Astrocyte (in vitro differentiated cells and primary cell): ENCODE data around the gene GREB1. TPM values are rescaled to one million over a fixed set of nuclear protein-coding genes. Genes with fewer than 3 reads are reported as not detected.

Experiments used
- DNase-seq: peaks from one replicate; pipeline ENCODE4 v3.0.0-alpha.2; 2010; ENCODE audit warnings: low read depth
- FAIRE-seq: peaks from 2 replicates; lab custom pipeline; 2011; peaks lifted over from hg19 to GRCh38; lab: Jason Lieb, UNC
- H2AFZ ChIP-seq: 2 replicates; pipeline ENCODE4 v1.6.0; 2012; ENCODE audit warnings: low read depth, low read length, inconsistent platforms
- H3K27ac ChIP-seq: 2 replicates; pipeline ENCODE4 v1.5.1; 2011; ENCODE audit warnings: low read depth, low read length, inconsistent platforms
- H3K27me3 ChIP-seq: 2 replicates; pipeline ENCODE4 v1.6.0; 2011; ENCODE audit warnings: low read length, inconsistent platforms; ENCODE audit not compliant: insufficient read depth
- H3K36me3 ChIP-seq: 2 replicates; pipeline ENCODE4 v1.5.1; 2011; ENCODE audit warnings: low read length, inconsistent platforms; ENCODE audit not compliant: insufficient read depth
- H3K4me1 ChIP-seq: 2 replicates; pipeline ENCODE4 v1.5.1; 2011; ENCODE audit warnings: low read length, inconsistent platforms; ENCODE audit not compliant: insufficient read depth
- H3K4me2 ChIP-seq: 2 replicates; pipeline ENCODE4 v1.6.0; 2012; ENCODE audit warnings: low read length, inconsistent platforms
- H3K4me3 ChIP-seq: 2 replicates; pipeline ENCODE4 v1.5.1; 2011; ENCODE audit warnings: low read depth, mild to moderate bottlenecking, low read length, inconsistent platforms; ENCODE audit not compliant: insufficient read depth
- H3K79me2 ChIP-seq: 2 replicates; pipeline ENCODE4 v1.6.0; 2012; ENCODE audit warnings: mild to moderate bottlenecking, low read length, inconsistent platforms; ENCODE audit not compliant: insufficient read depth
- H3K9ac ChIP-seq: 2 replicates; pipeline ENCODE4 v1.6.0; 2012; ENCODE audit warnings: mild to moderate bottlenecking, low read length, inconsistent platforms
- H3K9me3 ChIP-seq: 2 replicates; pipeline ENCODE4 v1.5.1; 2012; ENCODE audit warnings: low read depth, mild to moderate bottlenecking, low read length, inconsistent platforms; ENCODE audit not compliant: insufficient read depth
- H4K20me1 ChIP-seq: 2 replicates; pipeline ENCODE4 v1.6.0; 2012; ENCODE audit warnings: low read length, inconsistent platforms; ENCODE audit not compliant: insufficient read depth
- H3K27ac Mint-ChIP-seq: one replicate; pipeline ENCODE4 v1.8.0; 2021; ENCODE audit warnings: mild to moderate bottlenecking, mixed read lengths; ENCODE audit not compliant: unreplicated experiment
- H3K27me3 Mint-ChIP-seq: one replicate; pipeline ENCODE4 v1.8.0; 2021; ENCODE audit warnings: low read depth, mixed read lengths; ENCODE audit not compliant: unreplicated experiment
- H3K36me3 Mint-ChIP-seq: one replicate; pipeline ENCODE4 v1.8.0; 2021; ENCODE audit warnings: low read depth, mixed read lengths; ENCODE audit not compliant: unreplicated experiment
- H3K4me1 Mint-ChIP-seq: one replicate; pipeline ENCODE4 v1.8.0; 2021; ENCODE audit warnings: low read depth, mixed read lengths; ENCODE audit not compliant: unreplicated experiment
- H3K4me3 Mint-ChIP-seq: one replicate; pipeline ENCODE4 v1.8.0; 2021; ENCODE audit warnings: mild to moderate bottlenecking, moderate library complexity, mixed read lengths; ENCODE audit not compliant: unreplicated experiment
- H3K9me3 Mint-ChIP-seq: one replicate; pipeline ENCODE4 v1.8.0; 2021; ENCODE audit warnings: mild to moderate bottlenecking, mixed read lengths; ENCODE audit not compliant: unreplicated experiment
- EZH2 ChIP-seq: IDR thresholded peaks from 2 replicates; pipeline ENCODE4 v1.6.1; 2012; ENCODE audit warnings: mild to moderate bottlenecking, low read length, inconsistent platforms; ENCODE audit not compliant: insufficient read depth
- total RNA-seq: library from RNA; stranded (reverse); gene quantifications from 2 replicates; pipeline ENCODE4 v1.2.1, GENCODE V29; 2021
- TF ChIP-seq, protein P1 (sequence below): IDR thresholded peaks from 2 replicates; pipeline ENCODE4 v1.5.1; 2011; ENCODE audit warnings: low read depth, mild to moderate bottlenecking, inconsistent platforms, low read length, moderate library complexity; ENCODE audit not compliant: insufficient read depth

The GREB1 gene
- total RNA-seq, 1 donor from 2014 or later = 14.5 TPM

DNA sequence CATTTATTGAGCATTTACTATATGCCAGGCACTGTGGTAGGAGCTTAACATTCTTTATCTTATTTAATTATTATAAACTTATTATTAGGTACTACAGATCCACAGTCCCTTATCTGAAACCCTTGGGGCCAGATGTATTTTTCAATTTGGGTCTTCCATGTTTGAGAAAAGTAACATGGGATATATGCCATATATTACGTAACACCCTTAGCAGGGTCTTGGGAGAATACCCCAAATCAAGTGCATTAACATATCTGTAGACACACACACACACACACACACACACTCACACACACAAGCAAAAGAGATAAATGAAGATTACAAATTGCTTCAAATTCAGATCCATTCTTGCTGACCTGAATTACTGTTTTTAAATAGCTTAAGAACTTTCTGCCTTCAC lies 122.4 kb downstream of the GREB1 start:
- Histone ChIP-seq H3K9ac (no peak overlapping the region), H3K27ac (no peak overlapping the region), H4K20me1 (no peaks in the 10 kb centered on the region), H2AFZ (no peak overlapping the region), H3K79me2 (no peaks in the 10 kb centered on the region), H3K4me3 (no peak overlapping the region), H3K4me1 (no peaks in the 10 kb centered on the region), H3K9me3 (no peaks in the 10 kb centered on the region), H3K4me2 (no peak overlapping the region), H3K36me3 (no peaks in the 10 kb centered on the region), H3K27me3 (peaks cover 27% of the 10 kb centered on the region)
- Mint-ChIP-seq H3K9me3 (no peaks in the 10 kb centered on the region), H3K27ac (no peak overlapping the region), H3K4me1 (peaks cover 4% of the 10 kb centered on the region), H3K27me3 (peaks cover 31% of the 10 kb centered on the region), H3K36me3 (no peaks in the 10 kb centered on the region), H3K4me3 (no peak overlapping the region)
- DNase-seq (no peak), FAIRE-seq (no peak)
- no peak for TF ChIP-seq EZH2
- TF ChIP-seq, protein P1, sequence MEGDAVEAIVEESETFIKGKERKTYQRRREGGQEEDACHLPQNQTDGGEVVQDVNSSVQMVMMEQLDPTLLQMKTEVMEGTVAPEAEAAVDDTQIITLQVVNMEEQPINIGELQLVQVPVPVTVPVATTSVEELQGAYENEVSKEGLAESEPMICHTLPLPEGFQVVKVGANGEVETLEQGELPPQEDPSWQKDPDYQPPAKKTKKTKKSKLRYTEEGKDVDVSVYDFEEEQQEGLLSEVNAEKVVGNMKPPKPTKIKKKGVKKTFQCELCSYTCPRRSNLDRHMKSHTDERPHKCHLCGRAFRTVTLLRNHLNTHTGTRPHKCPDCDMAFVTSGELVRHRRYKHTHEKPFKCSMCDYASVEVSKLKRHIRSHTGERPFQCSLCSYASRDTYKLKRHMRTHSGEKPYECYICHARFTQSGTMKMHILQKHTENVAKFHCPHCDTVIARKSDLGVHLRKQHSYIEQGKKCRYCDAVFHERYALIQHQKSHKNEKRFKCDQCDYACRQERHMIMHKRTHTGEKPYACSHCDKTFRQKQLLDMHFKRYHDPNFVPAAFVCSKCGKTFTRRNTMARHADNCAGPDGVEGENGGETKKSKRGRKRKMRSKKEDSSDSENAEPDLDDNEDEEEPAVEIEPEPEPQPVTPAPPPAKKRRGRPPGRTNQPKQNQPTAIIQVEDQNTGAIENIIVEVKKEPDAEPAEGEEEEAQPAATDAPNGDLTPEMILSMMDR = no peak

DNA sequence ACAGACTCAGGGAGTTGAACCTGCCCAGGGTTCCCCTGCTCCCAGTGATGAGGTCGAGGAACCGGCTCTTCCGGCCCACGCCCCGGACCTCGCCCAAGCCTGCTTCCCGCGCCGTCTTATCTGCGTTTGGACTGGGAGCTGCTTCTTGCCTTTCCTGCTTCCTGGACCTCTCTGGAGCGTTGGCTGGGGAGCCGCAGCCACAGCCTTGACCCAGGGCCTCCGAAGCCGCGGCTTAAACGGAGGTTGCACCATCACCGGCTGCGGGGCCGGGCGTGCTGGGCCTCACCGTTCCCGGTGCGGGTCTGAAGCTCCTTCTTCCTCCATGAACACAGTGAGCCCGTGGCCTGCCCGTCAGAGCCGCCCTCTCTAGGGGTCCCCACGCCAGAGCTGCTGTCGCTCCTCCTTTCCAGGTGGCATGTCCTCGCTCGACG lies 122.8 kb downstream of the GREB1 start:
- no peak overlapping the region for H3K4me3 Mint-ChIP-seq
- no peak for FAIRE-seq

DNA sequence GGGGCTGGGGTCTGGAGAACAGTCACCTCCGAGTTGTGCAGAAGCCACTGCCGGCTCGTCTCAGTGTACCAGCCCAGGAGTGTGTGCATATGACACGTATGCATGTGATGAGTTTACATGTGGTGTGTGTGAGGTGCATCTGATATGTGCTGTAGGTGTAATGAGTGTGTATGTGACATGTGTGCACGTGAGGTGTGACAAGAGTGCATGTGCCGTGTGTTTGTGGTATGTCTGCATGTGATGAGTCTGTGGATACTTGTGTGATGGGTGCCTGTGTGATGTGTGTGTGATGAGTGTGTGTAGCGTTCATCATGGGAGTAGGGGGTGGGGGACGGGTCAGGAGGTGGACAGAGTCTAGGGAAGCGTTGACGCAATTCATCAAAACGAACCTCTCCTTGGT lies 123.3 kb downstream of the GREB1 start:
- peaks cover 4% of the 10 kb centered on the region for H3K4me1 Mint-ChIP-seq
- H2AFZ ChIP-seq = no peak overlapping the region
- H3K27ac ChIP-seq = no peak overlapping the region
- no peak overlapping the region for H3K27ac Mint-ChIP-seq
- H3K4me2 ChIP-seq = no peak overlapping the region
- no peaks in the 10 kb centered on the region for H3K79me2 ChIP-seq
- no peak for TF ChIP-seq EZH2
- TF ChIP-seq, protein P1 = no peak
- H3K27me3 ChIP-seq = peaks cover 26% of the 10 kb centered on the region
- H3K4me1 ChIP-seq = no peaks in the 10 kb centered on the region
- no peak overlapping the region for H3K4me3 Mint-ChIP-seq
- no peak for DNase-seq
- H3K9ac ChIP-seq = no peak overlapping the region
- H3K4me3 ChIP-seq = no peak overlapping the region
- peaks cover 34% of the 10 kb centered on the region for H3K27me3 Mint-ChIP-seq
- H4K20me1 ChIP-seq = no peaks in the 10 kb centered on the region
- no peaks in the 10 kb centered on the region for H3K36me3 Mint-ChIP-seq
- no peaks in the 10 kb centered on the region for H3K9me3 ChIP-seq
- H3K36me3 ChIP-seq = no peaks in the 10 kb centered on the region
- FAIRE-seq = no peak
- peaks cover 1% of the 10 kb centered on the region for H3K9me3 Mint-ChIP-seq

More for the DNA sequence above, 122.8 kb downstream of the GREB1 start:
- H3K9me3 ChIP-seq = no peaks in the 10 kb centered on the region
- DNase-seq = no peak
- H3K4me3 ChIP-seq = no peak overlapping the region
- no peaks in the 10 kb centered on the region for H3K4me1 ChIP-seq
- H3K27me3 ChIP-seq = peaks cover 26% of the 10 kb centered on the region
- H4K20me1 ChIP-seq = no peaks in the 10 kb centered on the region
- no peak for TF ChIP-seq EZH2
- TF ChIP-seq, protein P1 = no peak
- H3K36me3 ChIP-seq = no peaks in the 10 kb centered on the region
- no peak overlapping the region for H3K27ac ChIP-seq
- H3K27me3 Mint-ChIP-seq = peaks cover 34% of the 10 kb centered on the region
- H3K36me3 Mint-ChIP-seq = no peaks in the 10 kb centered on the region
- H3K4me2 ChIP-seq = no peak overlapping the region
- H3K27ac Mint-ChIP-seq = no peak overlapping the region
- H3K9me3 Mint-ChIP-seq = no peaks in the 10 kb centered on the region
- H2AFZ ChIP-seq = no peak overlapping the region
- H3K9ac ChIP-seq = no peak overlapping the region
- no peaks in the 10 kb centered on the region for H3K79me2 ChIP-seq
- H3K4me1 Mint-ChIP-seq = peaks cover 4% of the 10 kb centered on the region
